ENCODE data around the gene SDR42E2.
"Not testable (repeated sequence)": the region's sequence is repeated elsewhere in the genome, so short reads cannot be mapped to it uniquely, and the experiment has no call there.

The SDR42E2 gene

GRCh38 chr16:22161999-22162655 is at the start of gene SDR42E2:
Gene SDR42E2 (plus strand): TSS chr16:22162506. CDS start chr16:22165583, 3,077 bp downstream.
- no peak for FAIRE-seq

GRCh38 chr16:22116095-22116700 is 46.1 kb upstream of the SDR42E2 start:
- FAIRE-seq, result no peak

- no peak for FAIRE-seq
Observed at GRCh38 chr16:22117609-22118008, 44.7 kb upstream of the SDR42E2 start.

GRCh38 chr16:22120440-22120839 is 41.9 kb upstream of the SDR42E2 start:
- no peak for FAIRE-seq

- no peak for FAIRE-seq
Observed at GRCh38 chr16:22122239-22122638, 40.1 kb upstream of the SDR42E2 start.

GRCh38 chr16:22123146-22123545 is 39.2 kb upstream of the SDR42E2 start:
- no peak for FAIRE-seq

GRCh38 chr16:22123759-22124490 is 38.4 kb upstream of the SDR42E2 start:
- FAIRE-seq, result no peak

GRCh38 chr16:22124583-22125284 is 37.6 kb upstream of the SDR42E2 start:
- FAIRE-seq, result no peak

GRCh38 chr16:22126037-22126558 is 36.2 kb upstream of the SDR42E2 start:
- FAIRE-seq, result no peak

- FAIRE-seq, result not testable (repeated sequence)
Observed at GRCh38 chr16:22128537-22128936, 33.8 kb upstream of the SDR42E2 start.

- no peak for FAIRE-seq
Observed at GRCh38 chr16:22130528-22130927, 31.8 kb upstream of the SDR42E2 start.

GRCh38 chr16:22132801-22133200 is 29.5 kb upstream of the SDR42E2 start:
- no peak for FAIRE-seq

GRCh38 chr16:22138482-22138881 is 23.8 kb upstream of the SDR42E2 start:
- no peak for FAIRE-seq

- no peak for FAIRE-seq
Observed at GRCh38 chr16:22139008-22139407, 23.3 kb upstream of the SDR42E2 start.

- FAIRE-seq, result no peak
Observed at GRCh38 chr16:22139732-22140131, 22.6 kb upstream of the SDR42E2 start.

- no peak for FAIRE-seq
Observed at GRCh38 chr16:22141767-22142166, 20.5 kb upstream of the SDR42E2 start.

- FAIRE-seq, result no peak
Observed at GRCh38 chr16:22144520-22144919, 17.8 kb upstream of the SDR42E2 start.

GRCh38 chr16:22147853-22148252 is 14.5 kb upstream of the SDR42E2 start:
- FAIRE-seq, result no peak

- no peak for FAIRE-seq
Observed at GRCh38 chr16:22151246-22151998, 10.9 kb upstream of the SDR42E2 start.

- FAIRE-seq, result no peak
Observed at GRCh38 chr16:22152316-22152715, 10.0 kb upstream of the SDR42E2 start.

GRCh38 chr16:22153078-22153477 is 9.2 kb upstream of the SDR42E2 start:
- not testable (repeated sequence) for FAIRE-seq

GRCh38 chr16:22161401-22161800 is 905 bp upstream of the SDR42E2 start:
- FAIRE-seq, result no peak
